ENCODE results near the gene BTN1A1. TPM values are rescaled to one million over a fixed set of nuclear protein-coding genes. Genes with fewer than 3 reads are reported as not detected.

Gene BTN1A1
- total and polyA plus RNA-seq, 9 of the 15 experiments (the other 6 are each of a cell fraction or from before 2014, with no cell fraction given), result 0.01 to 0.15 (median 0.06) TPM; not detected in 4

GRCh38 chr6:26556263-26557070 is 56.4 kb downstream of the BTN1A1 start (continued):
- 0 out of 4 replicates have a peak, but pooled peaks of 1 of the 2 experiments have one; percentile 8 for TF ChIP-seq NONO (IDR thresholded peaks at IDR 0.05; ENCODE audit: low read depth in 2 of 2, low read length in 1 of 2)
- TF ChIP-seq POLR2A (conservative IDR thresholded peaks at IDR 0.05), result no peak
- no peak for TF ChIP-seq RHOXF2B (CRISPR knock-in tag; conservative IDR thresholded peaks at IDR 0.05)
- no peak for TF ChIP-seq MTF1 (CRISPR knock-in tag; IDR thresholded peaks at IDR 0.05; ENCODE audit: borderline replicate concordance)
- TF ChIP-seq ESRRB (CRISPR knock-in tag; IDR thresholded peaks at IDR 0.05; ENCODE audit: borderline replicate concordance), result no peak
- TF ChIP-seq, protein P1, sequence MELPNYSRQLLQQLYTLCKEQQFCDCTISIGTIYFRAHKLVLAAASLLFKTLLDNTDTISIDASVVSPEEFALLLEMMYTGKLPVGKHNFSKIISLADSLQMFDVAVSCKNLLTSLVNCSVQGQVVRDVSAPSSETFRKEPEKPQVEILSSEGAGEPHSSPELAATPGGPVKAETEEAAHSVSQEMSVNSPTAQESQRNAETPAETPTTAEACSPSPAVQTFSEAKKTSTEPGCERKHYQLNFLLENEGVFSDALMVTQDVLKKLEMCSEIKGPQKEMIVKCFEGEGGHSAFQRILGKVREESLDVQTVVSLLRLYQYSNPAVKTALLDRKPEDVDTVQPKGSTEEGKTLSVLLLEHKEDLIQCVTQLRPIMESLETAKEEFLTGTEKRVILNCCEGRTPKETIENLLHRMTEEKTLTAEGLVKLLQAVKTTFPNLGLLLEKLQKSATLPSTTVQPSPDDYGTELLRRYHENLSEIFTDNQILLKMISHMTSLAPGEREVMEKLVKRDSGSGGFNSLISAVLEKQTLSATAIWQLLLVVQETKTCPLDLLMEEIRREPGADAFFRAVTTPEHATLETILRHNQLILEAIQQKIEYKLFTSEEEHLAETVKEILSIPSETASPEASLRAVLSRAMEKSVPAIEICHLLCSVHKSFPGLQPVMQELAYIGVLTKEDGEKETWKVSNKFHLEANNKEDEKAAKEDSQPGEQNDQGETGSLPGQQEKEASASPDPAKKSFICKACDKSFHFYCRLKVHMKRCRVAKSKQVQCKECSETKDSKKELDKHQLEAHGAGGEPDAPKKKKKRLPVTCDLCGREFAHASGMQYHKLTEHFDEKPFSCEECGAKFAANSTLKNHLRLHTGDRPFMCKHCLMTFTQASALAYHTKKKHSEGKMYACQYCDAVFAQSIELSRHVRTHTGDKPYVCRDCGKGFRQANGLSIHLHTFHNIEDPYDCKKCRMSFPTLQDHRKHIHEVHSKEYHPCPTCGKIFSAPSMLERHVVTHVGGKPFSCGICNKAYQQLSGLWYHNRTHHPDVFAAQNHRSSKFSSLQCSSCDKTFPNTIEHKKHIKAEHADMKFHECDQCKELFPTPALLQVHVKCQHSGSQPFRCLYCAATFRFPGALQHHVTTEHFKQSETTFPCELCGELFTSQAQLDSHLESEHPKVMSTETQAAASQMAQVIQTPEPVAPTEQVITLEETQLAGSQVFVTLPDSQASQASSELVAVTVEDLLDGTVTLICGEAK (IDR thresholded peaks at IDR 0.05), result peak; percentile 84
- TF ChIP-seq, protein P1 (CRISPR knock-in tag; IDR thresholded peaks at IDR 0.05), result no peak
- TF ChIP-seq, protein P2, sequence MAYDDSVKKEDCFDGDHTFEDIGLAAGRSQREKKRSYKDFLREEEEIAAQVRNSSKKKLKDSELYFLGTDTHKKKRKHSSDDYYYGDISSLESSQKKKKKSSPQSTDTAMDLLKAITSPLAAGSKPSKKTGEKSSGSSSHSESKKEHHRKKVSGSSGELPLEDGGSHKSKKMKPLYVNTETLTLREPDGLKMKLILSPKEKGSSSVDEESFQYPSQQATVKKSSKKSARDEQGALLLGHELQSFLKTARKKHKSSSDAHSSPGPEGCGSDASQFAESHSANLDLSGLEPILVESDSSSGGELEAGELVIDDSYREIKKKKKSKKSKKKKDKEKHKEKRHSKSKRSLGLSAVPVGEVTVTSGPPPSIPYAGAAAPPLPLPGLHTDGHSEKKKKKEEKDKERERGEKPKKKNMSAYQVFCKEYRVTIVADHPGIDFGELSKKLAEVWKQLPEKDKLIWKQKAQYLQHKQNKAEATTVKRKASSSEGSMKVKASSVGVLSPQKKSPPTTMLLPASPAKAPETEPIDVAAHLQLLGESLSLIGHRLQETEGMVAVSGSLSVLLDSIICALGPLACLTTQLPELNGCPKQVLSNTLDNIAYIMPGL (CRISPR knock-in tag; IDR thresholded peaks at IDR 0.05), result peak; percentile 93; the same call in 1 of the 2 replicates
- no peak for TF ChIP-seq TAF1 (IDR thresholded peaks at IDR 0.05; ENCODE audit: control insufficient read depth, extremely low read depth, insufficient read depth, low read length, severe bottlenecking)
- TF ChIP-seq ZNF12 (CRISPR knock-in tag; IDR thresholded peaks at IDR 0.05), result no peak
- no peak for TF ChIP-seq ZSCAN32 (CRISPR knock-in tag; IDR thresholded peaks at IDR 0.05)
- no peak for TF ChIP-seq SRSF7 (optimal IDR thresholded peaks at IDR 0.05; ENCODE audit: low read depth, low read length)
- peak; percentile 40; the same call in 1 of the 2 replicates for TF ChIP-seq PML (IDR thresholded peaks at IDR 0.05; ENCODE audit: low read length)
- no peak for TF ChIP-seq HMG20A (CRISPR knock-in tag; conservative IDR thresholded peaks at IDR 0.05)
- TF ChIP-seq USF1 (CRISPR knock-in tag; IDR thresholded peaks at IDR 0.05), result no peak
- peak in 1 of 2 experiments; percentile 87; a peak in 1 of 4 replicates for TF ChIP-seq TBL1XR1 (IDR thresholded peaks at IDR 0.05; ENCODE audit: low read length in 2 of 2)
